GM12865 (cell line): ENCODE results near the gene KCNJ6.
"Not testable (repeated sequence)": the region's sequence is repeated elsewhere in the genome, so short reads cannot be mapped to it uniquely, and the experiment has no call there.

Source experiments
- DNase-seq: peaks from one replicate; pipeline ENCODE4 v3.0.0; 2010; ENCODE audit warnings: low read depth
- H3K4me3 ChIP-seq: 2 replicates; pipeline ENCODE4 v1.5.1; 2011; ENCODE audit warnings: mild to moderate bottlenecking, low read depth, low read length, control low read depth
- CTCF ChIP-seq: IDR thresholded peaks from 2 replicates; pipeline ENCODE4 v1.5.1; 2011; ENCODE audit warnings: low read length, control low read depth, low read depth, inconsistent platforms; ENCODE audit not compliant: insufficient read depth; ENCODE audit errors: missing control alignments

The KCNJ6 gene

GRCh38 chr21:37582590-37582989, 333.7 kb downstream of the KCNJ6 start:
- TF ChIP-seq CTCF: peak; percentile 44
- peak; percentile 50 for DNase-seq
- H3K4me3 ChIP-seq: no peak overlapping the region

GRCh38 chr21:37580666-37581065, 335.6 kb downstream of the KCNJ6 start:
- H3K4me3 ChIP-seq: no peak overlapping the region
- DNase-seq: no peak
- no peak for TF ChIP-seq CTCF

- DNase-seq: no peak
- no peak for TF ChIP-seq CTCF
- H3K4me3 ChIP-seq: no peak overlapping the region
Measured at GRCh38 chr21:37579356-37579755, 336.9 kb downstream of the KCNJ6 start.

- DNase-seq: no peak
- no peak overlapping the region for H3K4me3 ChIP-seq
- TF ChIP-seq CTCF: no peak
Measured at GRCh38 chr21:37578471-37579126, 337.7 kb downstream of the KCNJ6 start.

- not testable (repeated sequence) for DNase-seq, H3K4me3 ChIP-seq
Measured at GRCh38 chr21:37576929-37577328, 339.3 kb downstream of the KCNJ6 start.

GRCh38 chr21:37575580-37575979, 340.7 kb downstream of the KCNJ6 start:
- TF ChIP-seq CTCF: no peak
- DNase-seq: no peak
- H3K4me3 ChIP-seq: no peak overlapping the region

GRCh38 chr21:37574751-37575150, 341.5 kb downstream of the KCNJ6 start:
- no peak for TF ChIP-seq CTCF
- no peak overlapping the region for H3K4me3 ChIP-seq
- DNase-seq: no peak
